Measurements from ENCODE around the gene TEKTIP1.
"Not testable (repeated sequence)": the region's sequence is repeated elsewhere in the genome, so short reads cannot be mapped to it uniquely, and the experiment has no call there.

DNA sequence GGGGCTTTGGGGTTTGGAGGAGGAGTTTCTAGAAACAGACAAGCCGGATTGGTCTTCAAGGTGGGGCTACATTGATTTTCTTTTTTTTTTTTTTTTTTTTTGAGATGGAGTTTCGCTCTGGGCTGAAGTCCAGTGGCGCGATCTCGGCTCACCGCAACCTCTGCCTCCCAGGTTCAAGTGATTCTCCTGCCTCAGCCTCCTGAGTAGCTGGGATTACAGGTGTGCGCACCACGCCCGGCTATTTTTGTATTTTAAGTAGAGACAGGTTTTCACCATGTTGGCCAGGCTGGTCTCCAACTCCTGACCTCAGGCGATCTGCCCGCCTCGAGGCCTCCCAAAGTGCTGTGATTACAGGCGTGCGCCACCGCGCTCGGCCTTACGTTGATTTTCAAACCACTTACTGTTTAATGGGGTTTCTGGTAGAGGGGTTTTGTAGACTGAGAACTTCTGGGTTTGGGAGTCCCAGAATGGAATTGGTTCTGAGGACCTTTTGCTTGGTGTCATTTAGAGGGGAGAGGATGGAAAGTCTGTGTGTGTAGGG is 30.8 kb upstream of the TEKTIP1 start:
- TF ChIP-seq, protein P1, sequence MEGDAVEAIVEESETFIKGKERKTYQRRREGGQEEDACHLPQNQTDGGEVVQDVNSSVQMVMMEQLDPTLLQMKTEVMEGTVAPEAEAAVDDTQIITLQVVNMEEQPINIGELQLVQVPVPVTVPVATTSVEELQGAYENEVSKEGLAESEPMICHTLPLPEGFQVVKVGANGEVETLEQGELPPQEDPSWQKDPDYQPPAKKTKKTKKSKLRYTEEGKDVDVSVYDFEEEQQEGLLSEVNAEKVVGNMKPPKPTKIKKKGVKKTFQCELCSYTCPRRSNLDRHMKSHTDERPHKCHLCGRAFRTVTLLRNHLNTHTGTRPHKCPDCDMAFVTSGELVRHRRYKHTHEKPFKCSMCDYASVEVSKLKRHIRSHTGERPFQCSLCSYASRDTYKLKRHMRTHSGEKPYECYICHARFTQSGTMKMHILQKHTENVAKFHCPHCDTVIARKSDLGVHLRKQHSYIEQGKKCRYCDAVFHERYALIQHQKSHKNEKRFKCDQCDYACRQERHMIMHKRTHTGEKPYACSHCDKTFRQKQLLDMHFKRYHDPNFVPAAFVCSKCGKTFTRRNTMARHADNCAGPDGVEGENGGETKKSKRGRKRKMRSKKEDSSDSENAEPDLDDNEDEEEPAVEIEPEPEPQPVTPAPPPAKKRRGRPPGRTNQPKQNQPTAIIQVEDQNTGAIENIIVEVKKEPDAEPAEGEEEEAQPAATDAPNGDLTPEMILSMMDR (conservative IDR thresholded peaks at IDR 0.05 in 1 of 2, IDR thresholded peaks at IDR 0.05 in 1 of 2; ENCODE audit: low read depth in 1 of 2, low read length in 2 of 2), result not testable (repeated sequence)
- TF ChIP-seq EZH2 (IDR thresholded peaks at IDR 0.05; ENCODE audit: low read length, missing control alignments), result not testable (repeated sequence)
